Stromal cell of bone marrow (primary cell): ENCODE data around the gene ADGRB3.
"Not testable (repeated sequence)": the region's sequence is repeated elsewhere in the genome, so short reads cannot be mapped to it uniquely, and the experiment has no call there.

Source experiments
- DNase-seq: peaks from one replicate; pipeline ENCODE4 v3.0.0-alpha.2; 2012; ENCODE audit warnings: low read depth

The ADGRB3 gene

GRCh38 chr6:69044534-69044933, 409.5 kb downstream of the ADGRB3 start:
- DNase-seq: no peak

GRCh38 chr6:69059413-69059812, 424.3 kb downstream of the ADGRB3 start:
- DNase-seq: no peak

GRCh38 chr6:69061066-69061465, 426.0 kb downstream of the ADGRB3 start:
- no peak for DNase-seq

GRCh38 chr6:69063401-69063800, 428.3 kb downstream of the ADGRB3 start:
- DNase-seq: no peak

- no peak for DNase-seq
Measured at GRCh38 chr6:69064226-69064625, 429.1 kb downstream of the ADGRB3 start.

GRCh38 chr6:69069881-69070280, 434.8 kb downstream of the ADGRB3 start:
- no peak for DNase-seq

GRCh38 chr6:69072796-69073195, 437.7 kb downstream of the ADGRB3 start:
- no peak for DNase-seq

- no peak for DNase-seq
Measured at GRCh38 chr6:69084746-69085335, 449.8 kb downstream of the ADGRB3 start.

GRCh38 chr6:69086689-69087088, 451.6 kb downstream of the ADGRB3 start:
- no peak for DNase-seq

- no peak for DNase-seq
Measured at GRCh38 chr6:69089539-69089938, 454.5 kb downstream of the ADGRB3 start.

- DNase-seq: peak; percentile 27
Measured at GRCh38 chr6:69090132-69090531, 455.1 kb downstream of the ADGRB3 start.

GRCh38 chr6:69096681-69097080, 461.6 kb downstream of the ADGRB3 start:
- no peak for DNase-seq

GRCh38 chr6:69097948-69098347, 462.9 kb downstream of the ADGRB3 start:
- DNase-seq: no peak

GRCh38 chr6:69098910-69099309, 463.8 kb downstream of the ADGRB3 start:
- no peak for DNase-seq

GRCh38 chr6:69100772-69101171, 465.7 kb downstream of the ADGRB3 start:
- no peak for DNase-seq

GRCh38 chr6:69102416-69102815, 467.3 kb downstream of the ADGRB3 start:
- DNase-seq: no peak

- DNase-seq: peak; percentile 2
Measured at GRCh38 chr6:69105288-69105687, 470.2 kb downstream of the ADGRB3 start.

- DNase-seq: no peak
Measured at GRCh38 chr6:69106511-69106910, 471.4 kb downstream of the ADGRB3 start.

GRCh38 chr6:69111301-69111700, 476.2 kb downstream of the ADGRB3 start:
- DNase-seq: no peak

- DNase-seq: no peak
Measured at GRCh38 chr6:69116658-69117057, 481.6 kb downstream of the ADGRB3 start.

- not testable (repeated sequence) for DNase-seq
Measured at GRCh38 chr6:69121461-69122406, 486.7 kb downstream of the ADGRB3 start.

- no peak for DNase-seq
Measured at GRCh38 chr6:69122407-69122773, 487.3 kb downstream of the ADGRB3 start.

- DNase-seq: no peak
Measured at GRCh38 chr6:69128411-69128810, 493.3 kb downstream of the ADGRB3 start.

GRCh38 chr6:69129046-69129445, 494.0 kb downstream of the ADGRB3 start:
- DNase-seq: no peak
